ENCODE measurements around the gene NR5A2.

Gene NR5A2

GRCh38 chr1:200179126-200179780 is 151.7 kb downstream of the NR5A2 start:
- TF ChIP-seq, protein P1, sequence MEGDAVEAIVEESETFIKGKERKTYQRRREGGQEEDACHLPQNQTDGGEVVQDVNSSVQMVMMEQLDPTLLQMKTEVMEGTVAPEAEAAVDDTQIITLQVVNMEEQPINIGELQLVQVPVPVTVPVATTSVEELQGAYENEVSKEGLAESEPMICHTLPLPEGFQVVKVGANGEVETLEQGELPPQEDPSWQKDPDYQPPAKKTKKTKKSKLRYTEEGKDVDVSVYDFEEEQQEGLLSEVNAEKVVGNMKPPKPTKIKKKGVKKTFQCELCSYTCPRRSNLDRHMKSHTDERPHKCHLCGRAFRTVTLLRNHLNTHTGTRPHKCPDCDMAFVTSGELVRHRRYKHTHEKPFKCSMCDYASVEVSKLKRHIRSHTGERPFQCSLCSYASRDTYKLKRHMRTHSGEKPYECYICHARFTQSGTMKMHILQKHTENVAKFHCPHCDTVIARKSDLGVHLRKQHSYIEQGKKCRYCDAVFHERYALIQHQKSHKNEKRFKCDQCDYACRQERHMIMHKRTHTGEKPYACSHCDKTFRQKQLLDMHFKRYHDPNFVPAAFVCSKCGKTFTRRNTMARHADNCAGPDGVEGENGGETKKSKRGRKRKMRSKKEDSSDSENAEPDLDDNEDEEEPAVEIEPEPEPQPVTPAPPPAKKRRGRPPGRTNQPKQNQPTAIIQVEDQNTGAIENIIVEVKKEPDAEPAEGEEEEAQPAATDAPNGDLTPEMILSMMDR (IDR thresholded peaks at IDR 0.05): no peak
- no peaks in the 10 kb centered on the region for H3K36me3 ChIP-seq (ENCODE audit: control insufficient read depth, insufficient read depth, low read length)

DNA sequence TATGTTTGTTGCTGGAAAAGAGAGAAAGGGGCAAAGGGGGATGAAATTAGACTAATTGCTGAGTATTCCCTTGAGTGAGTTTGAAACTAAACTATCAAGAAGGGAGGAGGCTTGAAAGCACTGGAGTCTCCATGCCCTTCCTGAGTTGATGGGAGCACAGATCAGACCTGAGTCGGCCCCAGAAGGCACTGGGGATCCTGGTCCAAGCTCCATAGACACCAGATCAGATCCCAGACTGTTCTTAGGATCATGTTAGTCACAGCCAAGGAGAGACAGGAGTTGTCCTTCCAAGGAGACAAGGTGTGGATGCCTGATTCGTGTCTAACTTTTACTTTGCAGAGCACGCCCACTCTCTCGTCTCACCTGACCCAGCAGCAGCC is 152.3 kb downstream of the NR5A2 start:
- Histone ChIP-seq H3K4me3 (ENCODE audit: low read depth, low read length) (no peak overlapping the region), H3K36me3 (ENCODE audit: control insufficient read depth, insufficient read depth, low read length) (no peaks in the 10 kb centered on the region), H2AFZ (no peak overlapping the region), H3K4me2 (ENCODE audit: low read length) (no peak overlapping the region), H3K79me2 (no peaks in the 10 kb centered on the region), H3K27me3 (ENCODE audit: control insufficient read depth, insufficient read depth, low read length) (no peaks in the 10 kb centered on the region), H3K9me3 (ENCODE audit: control insufficient read depth, low read length) (no peaks in the 10 kb centered on the region), H3K4me1 (no peaks in the 10 kb centered on the region), H3K27ac (no peak overlapping the region), H3K9ac (no peak overlapping the region)
- TF ChIP-seq, protein P1 (IDR thresholded peaks at IDR 0.05): no peak

More at GRCh38 chr1:200179126-200179780, 151.7 kb downstream of the NR5A2 start:
- H3K79me2 ChIP-seq: no peaks in the 10 kb centered on the region
- no peaks in the 10 kb centered on the region for H3K4me1 ChIP-seq
- no peaks in the 10 kb centered on the region for H3K9me3 ChIP-seq (ENCODE audit: control insufficient read depth, low read length)
- no peak overlapping the region for H3K9ac ChIP-seq
- no peak overlapping the region for H3K27ac ChIP-seq
- H3K4me3 ChIP-seq (ENCODE audit: low read depth, low read length): no peak overlapping the region
- no peak overlapping the region for H3K4me2 ChIP-seq (ENCODE audit: low read length)
- no peaks in the 10 kb centered on the region for H3K27me3 ChIP-seq (ENCODE audit: control insufficient read depth, insufficient read depth, low read length)
- H2AFZ ChIP-seq: no peak overlapping the region

- Histone ChIP-seq H3K4me2 (ENCODE audit: low read length) (no peak overlapping the region), H3K36me3 (ENCODE audit: control insufficient read depth, insufficient read depth, low read length) (no peaks in the 10 kb centered on the region), H2AFZ (no peak overlapping the region), H3K4me1 (no peaks in the 10 kb centered on the region), H3K27me3 (ENCODE audit: control insufficient read depth, insufficient read depth, low read length) (no peaks in the 10 kb centered on the region), H3K9ac (no peak overlapping the region), H3K9me3 (ENCODE audit: control insufficient read depth, low read length) (no peaks in the 10 kb centered on the region), H3K27ac (no peak overlapping the region), H3K4me3 (ENCODE audit: low read depth, low read length) (no peak overlapping the region), H3K79me2 (no peaks in the 10 kb centered on the region)
- TF ChIP-seq, protein P1 (IDR thresholded peaks at IDR 0.05): no peak
Measured at GRCh38 chr1:200180821-200181220, 153.3 kb downstream of the NR5A2 start.

- Histone ChIP-seq H3K4me1 (no peaks in the 10 kb centered on the region), H3K4me3 (ENCODE audit: low read depth, low read length) (no peak overlapping the region), H2AFZ (no peak overlapping the region), H3K27me3 (ENCODE audit: control insufficient read depth, insufficient read depth, low read length) (no peaks in the 10 kb centered on the region), H3K27ac (no peak overlapping the region), H3K4me2 (ENCODE audit: low read length) (no peak overlapping the region), H3K9ac (no peak overlapping the region), H3K36me3 (ENCODE audit: control insufficient read depth, insufficient read depth, low read length) (no peaks in the 10 kb centered on the region), H3K79me2 (no peaks in the 10 kb centered on the region), H3K9me3 (ENCODE audit: control insufficient read depth, low read length) (no peaks in the 10 kb centered on the region)
- TF ChIP-seq, protein P1 (IDR thresholded peaks at IDR 0.05): no peak
Measured at GRCh38 chr1:200181861-200182260, 154.4 kb downstream of the NR5A2 start.

DNA sequence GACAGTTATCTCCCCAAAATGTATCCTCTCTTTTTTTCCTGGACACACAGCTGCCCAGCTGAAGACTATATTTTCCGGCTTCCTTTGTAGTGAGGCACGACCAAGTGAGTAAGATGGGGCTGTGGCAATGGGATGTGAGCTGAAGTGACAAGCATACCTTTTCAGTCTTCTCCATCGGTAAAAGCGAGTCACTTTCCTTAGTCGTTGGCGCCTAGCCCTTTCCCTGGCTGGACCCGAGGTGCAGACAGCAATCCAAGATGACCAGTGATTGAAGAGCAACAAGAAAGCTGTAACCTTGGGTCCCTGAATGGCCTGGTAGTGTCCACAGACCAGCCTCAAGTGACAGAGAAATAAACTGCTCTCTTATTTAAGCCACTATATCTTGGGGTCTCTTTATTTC is 155.2 kb downstream of the NR5A2 start:
- no peak overlapping the region for H2AFZ ChIP-seq
- H3K79me2 ChIP-seq: no peaks in the 10 kb centered on the region
- H3K9ac ChIP-seq: no peak overlapping the region
- H3K27ac ChIP-seq: no peak overlapping the region
- H3K36me3 ChIP-seq (ENCODE audit: control insufficient read depth, insufficient read depth, low read length): no peaks in the 10 kb centered on the region
- H3K9me3 ChIP-seq (ENCODE audit: control insufficient read depth, low read length): no peaks in the 10 kb centered on the region
- no peak overlapping the region for H3K4me2 ChIP-seq (ENCODE audit: low read length)
- H3K4me3 ChIP-seq (ENCODE audit: low read depth, low read length): no peak overlapping the region
- TF ChIP-seq, protein P1 (IDR thresholded peaks at IDR 0.05): no peak
- no peaks in the 10 kb centered on the region for H3K27me3 ChIP-seq (ENCODE audit: control insufficient read depth, insufficient read depth, low read length)
- no peaks in the 10 kb centered on the region for H3K4me1 ChIP-seq

All from parathyroid adenoma (tissue), 2 donors.